H1 (cell line): ENCODE results near the gene ABCB11. TPM values are rescaled to one million over a fixed set of nuclear protein-coding genes. Genes with fewer than 3 reads are reported as not detected.
"Not testable (repeated sequence)": the region's sequence is repeated elsewhere in the genome, so short reads cannot be mapped to it uniquely, and the experiment has no call there.

Source experiments
- CTCF ChIA-PET: fragments of 300-600 bp; sonication (Branson Sonifier 250); formaldehyde crosslinking; loops from one replicate; lab custom pipeline; 2021; ENCODE audit not compliant: partially characterized antibody; lab: Charles Lee
- POLR2A ChIA-PET: fragments of 300-600 bp; sonication (Branson Sonifier 250); formaldehyde crosslinking; loops from one replicate; lab custom pipeline; 2021; ENCODE audit warnings: inconsistent platforms; ENCODE audit not compliant: partially characterized antibody; lab: Charles Lee
- DNase-seq, 2 experiments: peaks; one replicate each; pipeline versions ENCODE4 v3.0.0 to v3.0.0-alpha.2; 2010 to 2022; ENCODE audit warnings: low spot score in 2 of 2, low read depth in 1 of 2, mixed read lengths in 1 of 2
- FAIRE-seq: peaks from 2 replicates; lab custom pipeline; 2011; peaks lifted over from hg19 to GRCh38; lab: Jason Lieb, UNC
- H2AFZ ChIP-seq: 2 replicates; pipeline ENCODE4 v1.8.1; 2012; ENCODE audit warnings: low read length, inconsistent platforms
- H2AK5ac ChIP-seq: 2 replicates; pipeline ENCODE4 v1.6.1; 2013; ENCODE audit warnings: low read depth, low read length
- H2BK120ac ChIP-seq: replicated peaks from 2 replicates; pipeline ENCODE3; 2013; ENCODE audit warnings: low read depth, low read length, inconsistent platforms
- H2BK12ac ChIP-seq: 2 replicates; pipeline ENCODE4 v1.6.1; 2013; ENCODE audit warnings: low read depth, low read length
- H2BK15ac ChIP-seq: 2 replicates; pipeline ENCODE4 v1.6.1; 2013; ENCODE audit warnings: low read length
- H2BK20ac ChIP-seq: 2 replicates; pipeline ENCODE4 v1.6.1; 2013; ENCODE audit warnings: low read length
- H2BK5ac ChIP-seq: 2 replicates; pipeline ENCODE4 v1.6.1; 2013; ENCODE audit warnings: low read depth, low read length
- H3K14ac ChIP-seq: 2 replicates; pipeline ENCODE4 v1.6.1; 2013; ENCODE audit warnings: inconsistent platforms; ENCODE audit not compliant: insufficient read length
- H3K18ac ChIP-seq: 2 replicates; pipeline ENCODE4 v1.6.1; 2013; ENCODE audit warnings: low read length; ENCODE audit errors: extremely low read depth
- H3K23ac ChIP-seq: 2 replicates; pipeline ENCODE4 v1.6.1; 2013; ENCODE audit warnings: inconsistent platforms; ENCODE audit not compliant: insufficient read length
- H3K23me2 ChIP-seq: 2 replicates; pipeline ENCODE4 v1.6.1; 2013; ENCODE audit warnings: low read depth, low read length
- H3K27ac ChIP-seq: 2 replicates; pipeline ENCODE4 v1.6.1; 2011; ENCODE audit warnings: low read depth, low read length, inconsistent platforms
- H3K27me3 ChIP-seq, 4 experiments: replicated peaks in 1 of 4; 1 replicate in 1 of 4; 2 replicates in 3 of 4; pipeline versions ENCODE4 v1.6.1 to v1.8.1; 2011 to 2013; ENCODE audit warnings: low read length in 3 of 4, mild to moderate bottlenecking in 3 of 4, inconsistent platforms in 2 of 4, mixed read lengths in 2 of 4, moderate library complexity in 1 of 4; ENCODE audit not compliant: control insufficient read depth in 3 of 4, insufficient read depth in 3 of 4; ENCODE audit errors: extremely low read depth in 1 of 4
- H3K36me3 ChIP-seq, 4 experiments: 2 replicates each; pipeline versions ENCODE4 v1.6.1 to v1.8.1; 2011 to 2013; ENCODE audit warnings: mild to moderate bottlenecking in 4 of 4, low read length in 3 of 4, moderate library complexity in 2 of 4, control low read depth in 1 of 4, inconsistent platforms in 1 of 4; ENCODE audit not compliant: insufficient read depth in 4 of 4, control insufficient read depth in 2 of 4
- H3K4ac ChIP-seq: replicated peaks from 2 replicates; pipeline ENCODE3; 2013; ENCODE audit warnings: low read length, low read depth, mixed read lengths, inconsistent platforms; ENCODE audit not compliant: insufficient read length
- H3K4me1 ChIP-seq, 4 experiments: replicated peaks in 1 of 4; 1 replicate in 1 of 4; 2 replicates in 3 of 4; pipeline versions ENCODE4 v1.6.1 to v1.8.1; 2011 to 2013; ENCODE audit warnings: low read length in 3 of 4, inconsistent platforms in 2 of 4, mixed read lengths in 1 of 4; ENCODE audit not compliant: insufficient read depth in 4 of 4, control insufficient read depth in 3 of 4
- H3K4me2 ChIP-seq, 2 experiments: 2 replicates each; pipeline versions ENCODE4 v1.6.1 to v1.8.1; 2011 to 2013; ENCODE audit warnings: low read depth in 2 of 2, low read length in 2 of 2, control low read depth in 1 of 2, inconsistent platforms in 1 of 2, mild to moderate bottlenecking in 1 of 2; ENCODE audit not compliant: insufficient read depth in 1 of 2
- H3K4me3 ChIP-seq, 4 experiments: fragments of 200-600, 300-600 bp in 1 of 4; sonication (generic), shearing (Covaris generic), sonication (Bioruptor Twin) in 1 of 4; 2 replicates each; pipeline versions ENCODE4 v1.5.1 to v1.8.1; 2011 to 2016; ENCODE audit warnings: low read length in 4 of 4, low read depth in 3 of 4, control low read depth in 2 of 4, inconsistent platforms in 2 of 4, mild to moderate bottlenecking in 2 of 4, mixed read lengths in 1 of 4, moderate library complexity in 1 of 4; ENCODE audit not compliant: insufficient read depth in 2 of 4; ENCODE audit errors: extremely low read depth in 1 of 4
- H3K56ac ChIP-seq: replicated peaks from 2 replicates; pipeline ENCODE3; 2013; ENCODE audit warnings: low read depth, mild to moderate bottlenecking, mixed read lengths, low read length, inconsistent platforms; ENCODE audit not compliant: insufficient read length
- H3K79me1 ChIP-seq: 2 replicates; pipeline ENCODE4 v1.6.1; 2013; ENCODE audit warnings: low read depth, low read length, control low read depth
- H3K79me2 ChIP-seq, 2 experiments: 2 replicates each; pipeline versions ENCODE4 v1.6.1 to v1.8.1; 2012 to 2013; ENCODE audit warnings: low read length in 2 of 2, mild to moderate bottlenecking in 2 of 2, inconsistent platforms in 1 of 2; ENCODE audit not compliant: insufficient read depth in 2 of 2, control insufficient read depth in 1 of 2
- H3K9ac ChIP-seq, 4 experiments: replicated peaks in 1 of 4; 1 replicate in 1 of 4; 2 replicates in 3 of 4; pipeline versions ENCODE4 v1.6.1 to v1.8.1; 2011 to 2013; ENCODE audit warnings: low read depth in 3 of 4, low read length in 3 of 4, control low read depth in 2 of 4, mild to moderate bottlenecking in 2 of 4, moderate library complexity in 2 of 4, inconsistent platforms in 1 of 4; ENCODE audit errors: extremely low read depth in 1 of 4
- H3K9me3 ChIP-seq, 2 experiments: 2 replicates each; pipeline versions ENCODE4 v1.6.1 to v1.8.1; 2012 to 2013; ENCODE audit warnings: mild to moderate bottlenecking in 2 of 2, moderate library complexity in 2 of 2, control low read depth in 1 of 2, inconsistent platforms in 1 of 2, low read depth in 1 of 2, low read length in 1 of 2, mixed read lengths in 1 of 2; ENCODE audit not compliant: insufficient read depth in 2 of 2
- H4K20me1 ChIP-seq, 2 experiments: replicated peaks in 1 of 2; 2 replicates each; pipeline versions ENCODE3 to v1.8.1; 2011 to 2013; ENCODE audit warnings: inconsistent platforms in 2 of 2, low read length in 2 of 2, mild to moderate bottlenecking in 1 of 2; ENCODE audit not compliant: insufficient read depth in 2 of 2, control insufficient read depth in 1 of 2
- H4K5ac ChIP-seq: 2 replicates; pipeline ENCODE4 v1.6.1; 2013; ENCODE audit warnings: low read length, low read depth, mixed read lengths, inconsistent platforms; ENCODE audit not compliant: insufficient read length
- H4K8ac ChIP-seq: 2 replicates; pipeline ENCODE4 v1.8.0; 2013; ENCODE audit warnings: mild to moderate bottlenecking, moderate library complexity, low read length, inconsistent platforms; ENCODE audit not compliant: insufficient read depth; ENCODE audit errors: extremely low read depth
- H4K91ac ChIP-seq: replicated peaks from 2 replicates; pipeline ENCODE3; 2013; ENCODE audit warnings: low read length, mixed read lengths, inconsistent platforms; ENCODE audit not compliant: insufficient read length
- WGBS, 2 experiments: shearing (Covaris generic) in 1 of 2; methylation state at CpG; one replicate each; pipeline versions ENCODE4 v1.1.6 to v1.1.7; 2013 to 2015; ENCODE audit warnings: low lambda C conversion rate in 2 of 2, mixed read lengths in 2 of 2, inconsistent platforms in 1 of 2, low coverage in 1 of 2, missing lambda C conversion rate in 1 of 2; ENCODE audit not compliant: insufficient replicate concordance in 2 of 2, insufficient coverage in 1 of 2, insufficient read length in 1 of 2; ENCODE audit errors: extremely low coverage in 1 of 2, missing lambda C conversion rate in 1 of 2; 5-methylcytosine and 5-hydroxymethylcytosine counted together
- polyA plus RNA-seq, 7 experiments: library from polyadenylated mRNA; depleted of rRNA in 3 of 7; stranded (reverse) in 5 of 7; unstranded in 2 of 7; fragments of >200 nt in 5 of 7; fragments of 200-250 nt in 2 of 7; gene quantifications; 1 replicate in 5 of 7; 2 replicates in 1 of 7; 4 replicates in 1 of 7; pipeline versions ENCODE4 v1.2.1 to v1.2.3, GENCODE V29; 2011 to 2013; ENCODE audit warnings: missing spikeins in 2 of 7, mixed read lengths in 2 of 7
- total RNA-seq: library from RNA; stranded (reverse); fragmentation: NEBNext Ultra II Directional; extraction: Animal tissue kit (Norgen Biotek cat#: 25700); gene quantifications from 2 replicates; pipeline ENCODE4 v1.2.1, GENCODE V29; 2021

ABCB11 gene
- total and polyA plus RNA-seq, 2 of the 8 experiments (the other 6 are each of a cell fraction or from before 2014, with no cell fraction given) = not detected

GRCh38 chr2:169064199-169064598 is 33.1 kb upstream of the ABCB11 start:
- H3K79me1 ChIP-seq, H3K79me2 ChIP-seq, H2BK12ac ChIP-seq, FAIRE-seq, H2AK5ac ChIP-seq, H4K91ac ChIP-seq, H2BK5ac ChIP-seq, H4K8ac ChIP-seq, H3K27me3 ChIP-seq, H2BK120ac ChIP-seq, H3K27ac ChIP-seq, H2BK15ac ChIP-seq, H3K4ac ChIP-seq, H3K4me1 ChIP-seq, H3K9ac ChIP-seq, H3K18ac ChIP-seq, H2BK20ac ChIP-seq, H3K9me3 ChIP-seq, H3K23ac ChIP-seq, H3K36me3 ChIP-seq, H4K5ac ChIP-seq, H2AFZ ChIP-seq, H3K56ac ChIP-seq, H3K4me3 ChIP-seq, H3K23me2 ChIP-seq, POLR2A ChIA-PET, H4K20me1 ChIP-seq, DNase-seq, H3K14ac ChIP-seq, H3K4me2 ChIP-seq: not testable (repeated sequence)
- WGBS, 2 experiments = 98% methylated on average over 17 of the region's 17 CpGs; no CpG with 5 or more reads in 1 of the 2 experiments
- CTCF ChIA-PET = interaction anchor here (0.6 to 0.8 kb wide), 2 partner anchors 12 to 54 kb away, joined by 3 read pairs; no protein-coding TSS in a partner anchor

- H2BK120ac ChIP-seq, H3K27ac ChIP-seq, H3K14ac ChIP-seq, H3K27me3 ChIP-seq, H3K4me3 ChIP-seq, H3K79me2 ChIP-seq, H3K4me2 ChIP-seq, H4K5ac ChIP-seq, H2AFZ ChIP-seq, H2BK5ac ChIP-seq, H2BK20ac ChIP-seq, H2AK5ac ChIP-seq, H4K8ac ChIP-seq, H3K9me3 ChIP-seq, H3K23ac ChIP-seq, H3K79me1 ChIP-seq, H4K20me1 ChIP-seq, DNase-seq, H2BK15ac ChIP-seq, H3K23me2 ChIP-seq, H4K91ac ChIP-seq, FAIRE-seq, H3K18ac ChIP-seq, H2BK12ac ChIP-seq, H3K9ac ChIP-seq, H3K36me3 ChIP-seq, H3K4ac ChIP-seq, H3K4me1 ChIP-seq, H3K56ac ChIP-seq: not testable (repeated sequence)
- ChIA-PET POLR2A (interaction anchor here (0.7 kb wide), 1 partner anchor 145 kb away, joined by 3 read pairs; no protein-coding TSS in a partner anchor), CTCF (interaction anchor here (1.4 kb wide), 1 partner anchor 15 kb away, joined by 4 read pairs; the partner anchor contains the start of gene DHRS9)
- 94% methylated on average over 2 of the region's 2 CpGs; no CpG with 5 or more reads in 1 of the 2 experiments for WGBS, 2 experiments
Observed at GRCh38 chr2:169054575-169054974, 23.5 kb upstream of the ABCB11 start.
